DOHH2 (cell line): Measurements from ENCODE around the gene MDM4.

ENCODE experiments used
- H3F3A ChIP-seq: fragments of 200-600 bp; sonication (generic), shearing (Covaris generic); 2 replicates; pipeline ENCODE4 v1.6.0; 2016; ENCODE audit warnings: antibody characterized with exemption, mild to moderate bottlenecking; ENCODE audit not compliant: control insufficient read depth, insufficient read depth
- H3K27ac ChIP-seq: fragments of 200-600 bp; sonication (generic); 2 replicates; pipeline ENCODE4 v1.5.1; 2014; ENCODE audit warnings: low read depth, mild to moderate bottlenecking, low read length, moderate library complexity
- H3K27me3 ChIP-seq: fragments of 200-600 bp; sonication (generic); 2 replicates; pipeline ENCODE4 v1.6.1; 2014; ENCODE audit warnings: mild to moderate bottlenecking, low read length, mixed read lengths; ENCODE audit not compliant: control insufficient read depth
- H3K36me3 ChIP-seq: fragments of 200-600 bp; sonication (generic); 2 replicates; pipeline ENCODE4 v1.6.1; 2014; ENCODE audit warnings: mild to moderate bottlenecking, low read length, moderate library complexity, mixed read lengths; ENCODE audit not compliant: control insufficient read depth
- H3K4me1 ChIP-seq: fragments of 200-600 bp; sonication (generic); 2 replicates; pipeline ENCODE4 v1.6.1; 2014; ENCODE audit warnings: mild to moderate bottlenecking, low read length, mixed read lengths; ENCODE audit not compliant: control insufficient read depth
- H3K4me2 ChIP-seq: fragments of 200-600 bp; sonication (generic); 2 replicates; pipeline ENCODE4 v1.6.0; 2014; ENCODE audit warnings: mild to moderate bottlenecking, low read length, moderate library complexity
- H3K4me3 ChIP-seq: fragments of 200-600 bp; sonication (generic); 2 replicates; pipeline ENCODE4 v1.5.1; 2014; ENCODE audit warnings: mild to moderate bottlenecking, low read length, mixed read lengths
- H3K79me2 ChIP-seq: fragments of 200-600 bp; sonication (generic); 2 replicates; pipeline ENCODE4 v1.6.1; 2014; ENCODE audit warnings: mild to moderate bottlenecking, low read length, mixed read lengths; ENCODE audit not compliant: control insufficient read depth
- H3K9me2 ChIP-seq: fragments of 200-600 bp; sonication (generic); replicated peaks from 2 replicates; pipeline ENCODE4 v1.6.1; 2014; ENCODE audit warnings: mild to moderate bottlenecking, low read length, mixed read lengths; ENCODE audit not compliant: control insufficient read depth
- H3K9me3 ChIP-seq: fragments of 200-600 bp; sonication (generic); 2 replicates; pipeline ENCODE4 v1.6.1; 2014; ENCODE audit warnings: antibody characterized with exemption, low read length, mixed read lengths; ENCODE audit not compliant: control insufficient read depth, insufficient read depth
- H4K20me1 ChIP-seq: fragments of 200-600 bp; sonication (generic); 2 replicates; pipeline ENCODE4 v1.6.0; 2014; ENCODE audit warnings: low read depth, mild to moderate bottlenecking, antibody characterized with exemption, low read length, moderate library complexity; ENCODE audit not compliant: control insufficient read depth, insufficient read depth
- EZH2phosphoT487 ChIP-seq: fragments of 200-600 bp; sonication (generic); IDR thresholded peaks from 2 replicates; pipeline ENCODE4 v1.6.1; 2017; ENCODE audit warnings: borderline replicate concordance, mild to moderate bottlenecking, antibody characterized with exemption, low read length, moderate library complexity, mixed read lengths
- TF ChIP-seq, protein P1 (sequence below): fragments of 200-600 bp; sonication (generic); IDR thresholded peaks from one replicate; pipeline ENCODE4 v1.5.1; 2014; ENCODE audit warnings: antibody characterized with exemption, mild to moderate bottlenecking, low read depth, low read length; ENCODE audit not compliant: poor library complexity, severe bottlenecking

Gene MDM4

DNA sequence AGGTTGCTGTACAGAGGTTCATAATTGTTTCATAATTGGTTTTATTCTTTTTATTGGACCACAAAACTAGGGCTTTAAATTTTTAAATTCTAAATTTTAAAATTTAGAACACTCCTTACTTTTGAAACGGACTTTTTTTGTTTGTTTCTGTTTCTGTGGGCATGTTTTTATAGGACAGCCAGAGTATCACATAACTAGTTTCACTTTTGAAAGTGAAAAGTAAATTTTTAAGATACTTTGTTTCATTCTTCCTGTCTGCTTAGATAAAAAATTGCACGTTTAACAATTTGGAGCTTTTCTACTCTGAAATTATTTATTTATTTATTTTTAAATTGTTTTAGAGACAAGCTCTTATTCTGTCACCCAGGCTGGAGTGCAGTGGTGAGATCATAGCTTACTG, 29.7 kb downstream of the MDM4 start:
- no peaks in the 10 kb centered on the region for H3K27me3 ChIP-seq
- H3K9me2 ChIP-seq = no peaks in the 10 kb centered on the region
- peaks cover 5% of the 10 kb centered on the region; the same call in 1 of the 2 replicates for H4K20me1 ChIP-seq
- H3K79me2 ChIP-seq = peaks cover 88% of the 10 kb centered on the region
- peaks cover 2% of the 10 kb centered on the region; the same call in 1 of the 2 replicates for H3K4me1 ChIP-seq
- H3K4me2 ChIP-seq = no peak overlapping the region
- H3K27ac ChIP-seq = no peak overlapping the region
- TF ChIP-seq EZH2phosphoT487 = no peak
- TF ChIP-seq, protein P1, sequence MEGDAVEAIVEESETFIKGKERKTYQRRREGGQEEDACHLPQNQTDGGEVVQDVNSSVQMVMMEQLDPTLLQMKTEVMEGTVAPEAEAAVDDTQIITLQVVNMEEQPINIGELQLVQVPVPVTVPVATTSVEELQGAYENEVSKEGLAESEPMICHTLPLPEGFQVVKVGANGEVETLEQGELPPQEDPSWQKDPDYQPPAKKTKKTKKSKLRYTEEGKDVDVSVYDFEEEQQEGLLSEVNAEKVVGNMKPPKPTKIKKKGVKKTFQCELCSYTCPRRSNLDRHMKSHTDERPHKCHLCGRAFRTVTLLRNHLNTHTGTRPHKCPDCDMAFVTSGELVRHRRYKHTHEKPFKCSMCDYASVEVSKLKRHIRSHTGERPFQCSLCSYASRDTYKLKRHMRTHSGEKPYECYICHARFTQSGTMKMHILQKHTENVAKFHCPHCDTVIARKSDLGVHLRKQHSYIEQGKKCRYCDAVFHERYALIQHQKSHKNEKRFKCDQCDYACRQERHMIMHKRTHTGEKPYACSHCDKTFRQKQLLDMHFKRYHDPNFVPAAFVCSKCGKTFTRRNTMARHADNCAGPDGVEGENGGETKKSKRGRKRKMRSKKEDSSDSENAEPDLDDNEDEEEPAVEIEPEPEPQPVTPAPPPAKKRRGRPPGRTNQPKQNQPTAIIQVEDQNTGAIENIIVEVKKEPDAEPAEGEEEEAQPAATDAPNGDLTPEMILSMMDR = no peak
- H3K36me3 ChIP-seq = peaks cover 100% of the 10 kb centered on the region
- H3K4me3 ChIP-seq = no peak overlapping the region
- H3K9me3 ChIP-seq = no peaks in the 10 kb centered on the region
- H3F3A ChIP-seq = peaks cover 11% of the 10 kb centered on the region

DNA sequence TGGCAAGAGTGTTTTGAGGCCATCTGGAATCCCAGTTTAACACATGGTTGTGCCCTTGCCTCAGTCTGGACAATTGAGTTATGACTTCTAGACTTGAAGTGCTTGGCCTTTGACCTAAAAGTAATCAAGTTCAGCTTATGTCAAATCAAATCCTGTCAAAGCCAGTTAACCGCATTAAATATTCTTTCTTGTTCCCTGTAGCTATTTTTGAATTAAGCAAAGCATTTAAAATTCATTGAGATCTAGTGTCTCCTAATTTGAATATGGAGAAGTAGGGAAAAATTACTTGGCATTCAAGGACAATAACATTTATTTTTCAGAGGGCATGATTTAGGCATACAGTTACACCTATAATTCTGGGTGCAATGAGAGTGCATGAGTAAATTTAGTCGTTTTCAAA, 32.1 kb downstream of the MDM4 start:
- H3F3A ChIP-seq = peaks cover 8% of the 10 kb centered on the region
- H3K4me3 ChIP-seq = no peak overlapping the region
- H3K4me1 ChIP-seq = peaks cover 5% of the 10 kb centered on the region
- no peak overlapping the region for H3K4me2 ChIP-seq
- H3K27me3 ChIP-seq = no peaks in the 10 kb centered on the region
- H4K20me1 ChIP-seq = peaks cover 5% of the 10 kb centered on the region; the same call in 1 of the 2 replicates
- peaks cover 89% of the 10 kb centered on the region for H3K79me2 ChIP-seq
- H3K9me3 ChIP-seq = no peaks in the 10 kb centered on the region
- H3K36me3 ChIP-seq = peaks cover 96% of the 10 kb centered on the region
- no peak for TF ChIP-seq EZH2phosphoT487
- TF ChIP-seq, protein P1 = no peak
- no peak overlapping the region for H3K27ac ChIP-seq
- no peaks in the 10 kb centered on the region for H3K9me2 ChIP-seq

DNA sequence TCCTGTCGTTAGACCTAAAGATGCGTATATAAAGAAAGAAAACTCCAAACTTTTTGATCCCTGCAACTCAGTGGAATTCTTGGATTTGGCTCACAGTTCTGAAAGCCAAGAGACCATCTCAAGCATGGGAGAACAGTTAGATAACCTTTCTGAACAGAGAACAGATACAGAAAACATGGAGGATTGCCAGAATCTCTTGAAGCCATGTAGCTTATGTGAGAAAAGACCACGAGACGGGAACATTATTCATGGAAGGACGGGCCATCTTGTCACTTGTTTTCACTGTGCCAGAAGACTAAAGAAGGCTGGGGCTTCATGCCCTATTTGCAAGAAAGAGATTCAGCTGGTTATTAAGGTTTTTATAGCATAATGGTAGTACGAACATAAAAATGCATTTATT, 33.1 kb downstream of the MDM4 start:
- no peak for TF ChIP-seq EZH2phosphoT487
- TF ChIP-seq, protein P1 = no peak
- H3K4me2 ChIP-seq = no peak overlapping the region
- no peaks in the 10 kb centered on the region for H3K9me3 ChIP-seq
- H3K36me3 ChIP-seq = peaks cover 96% of the 10 kb centered on the region
- H3K9me2 ChIP-seq = no peaks in the 10 kb centered on the region
- no peak overlapping the region for H3K4me3 ChIP-seq
- no peak overlapping the region for H3K27ac ChIP-seq
- H3K27me3 ChIP-seq = no peaks in the 10 kb centered on the region
- H3K4me1 ChIP-seq = peaks cover 12% of the 10 kb centered on the region
- peaks cover 2% of the 10 kb centered on the region; the same call in 1 of the 2 replicates for H4K20me1 ChIP-seq
- H3F3A ChIP-seq = peaks cover 12% of the 10 kb centered on the region
- peaks cover 89% of the 10 kb centered on the region for H3K79me2 ChIP-seq

DNA sequence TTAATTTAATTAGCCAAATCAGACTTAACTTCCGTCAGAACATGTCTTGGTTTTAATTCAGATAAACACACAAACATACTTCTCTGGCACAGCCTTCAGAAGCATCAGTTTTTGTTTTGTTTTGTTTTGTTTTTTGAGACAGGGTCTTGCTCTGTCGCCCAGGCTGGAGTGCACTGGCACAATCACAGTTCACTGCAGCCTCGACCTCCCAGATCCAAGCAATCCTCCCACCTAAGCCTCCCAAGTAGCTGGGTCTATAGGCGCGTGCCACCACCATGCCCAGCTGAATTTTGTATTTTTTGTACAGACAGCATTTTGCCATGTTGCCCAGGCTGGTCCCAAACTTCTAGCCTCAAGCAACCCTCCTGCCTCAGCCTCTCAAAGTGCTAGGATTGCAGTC, 34.7 kb downstream of the MDM4 start:
- H3K4me1 ChIP-seq = peaks cover 27% of the 10 kb centered on the region
- peaks cover 3% of the 10 kb centered on the region; the same call in 1 of the 2 replicates for H4K20me1 ChIP-seq
- H3K27me3 ChIP-seq = no peaks in the 10 kb centered on the region
- no peak overlapping the region for H3K27ac ChIP-seq
- no peak for TF ChIP-seq EZH2phosphoT487
- TF ChIP-seq, protein P1 = no peak
- H3K9me3 ChIP-seq = no peaks in the 10 kb centered on the region
- H3K4me3 ChIP-seq = no peak overlapping the region
- H3K79me2 ChIP-seq = peaks cover 90% of the 10 kb centered on the region
- H3K4me2 ChIP-seq = no peak overlapping the region
- H3K36me3 ChIP-seq = peaks cover 93% of the 10 kb centered on the region
- H3K9me2 ChIP-seq = no peaks in the 10 kb centered on the region
- peaks cover 10% of the 10 kb centered on the region for H3F3A ChIP-seq
